SJSA1 (cell line): ENCODE data around the gene TEX51. TPM values are rescaled to one million over a fixed set of nuclear protein-coding genes. Genes with fewer than 3 reads are reported as not detected.

Experiments
- DNase-seq, 2 experiments: peaks; one replicate each; pipeline ENCODE4 v3.0.0-alpha.2; 2015 to 2020; ENCODE audit warnings: low spot score in 2 of 2, low read depth in 1 of 2
- H3K27ac ChIP-seq: fragments of 250-450 bp; sonication (Bioruptor Pico); 2 replicates; pipeline ENCODE4 v1.5.1; 2020; ENCODE audit warnings: mild to moderate bottlenecking, moderate library complexity
- H3K27me3 ChIP-seq: fragments of 250-450 bp; sonication (Bioruptor Pico); replicated peaks from 2 replicates; pipeline ENCODE4 v1.5.1; 2020; ENCODE audit warnings: mild to moderate bottlenecking, moderate library complexity
- H3K36me3 ChIP-seq: fragments of 250-450 bp; sonication (Bioruptor Pico); 2 replicates; pipeline ENCODE4 v1.5.1; 2020; ENCODE audit warnings: mild to moderate bottlenecking
- H3K4me1 ChIP-seq: fragments of 250-450 bp; sonication (Bioruptor Pico); replicated peaks from 2 replicates; pipeline ENCODE4 v1.6.1; 2021; ENCODE audit warnings: mild to moderate bottlenecking
- H3K4me3 ChIP-seq: fragments of 250-450 bp; sonication (Bioruptor Pico); 2 replicates; pipeline ENCODE4 v1.5.1; 2020; ENCODE audit warnings: mild to moderate bottlenecking
- H3K9me3 ChIP-seq: fragments of 250-450 bp; sonication (Bioruptor Pico); replicated peaks from 2 replicates; pipeline ENCODE4 v1.5.1; 2020; ENCODE audit warnings: mild to moderate bottlenecking
- total RNA-seq: library from RNA; depleted of rRNA; stranded (reverse); fragments of >200 nt; shearing (Covaris generic); gene quantifications from 2 replicates; pipeline ENCODE4 v1.2.3, GENCODE V29; 2014

TEX51 gene
- total RNA-seq, 1 experiment from 2014 or later: not detected

DNA sequence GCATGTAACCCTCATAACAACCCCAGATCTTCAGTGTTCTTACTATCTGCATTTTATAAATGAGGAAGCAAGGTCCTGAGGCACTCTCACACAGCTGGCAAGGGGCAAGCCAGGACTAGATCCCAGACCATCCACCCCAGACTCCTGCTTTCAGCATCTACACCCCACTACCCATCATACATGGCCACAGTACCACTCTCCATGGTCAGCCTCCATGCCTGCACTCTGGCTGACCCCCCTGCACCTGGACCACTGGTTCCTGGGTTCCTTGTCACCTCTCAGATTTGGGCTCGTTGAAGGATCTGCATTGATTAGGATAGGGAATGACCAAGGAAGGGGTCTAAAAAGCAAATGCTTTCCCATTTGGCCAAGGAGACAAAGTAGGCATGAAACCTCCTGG is 36.0 kb upstream of the TEX51 start:
- H3K36me3 ChIP-seq: no peaks in the 10 kb centered on the region
- H3K9me3 ChIP-seq: no peaks in the 10 kb centered on the region
- H3K27ac ChIP-seq: no peak overlapping the region
- DNase-seq: no peak
- H3K4me1 ChIP-seq: no peaks in the 10 kb centered on the region
- H3K4me3 ChIP-seq: no peak overlapping the region
- H3K27me3 ChIP-seq: no peaks in the 10 kb centered on the region

GRCh38 chr2:126863336-126864015 is 35.2 kb upstream of the TEX51 start:
- Histone ChIP-seq H3K27ac (no peak overlapping the region), H3K9me3 (no peaks in the 10 kb centered on the region), H3K27me3 (0 out of 2 replicates have a peak, but pooled peaks cover 2% of the 10 kb centered on the region), H3K4me1 (no peaks in the 10 kb centered on the region), H3K36me3 (no peaks in the 10 kb centered on the region), H3K4me3 (no peak overlapping the region)
- DNase-seq: no peak

GRCh38 chr2:126864861-126865260 is 33.8 kb upstream of the TEX51 start:
- no peak overlapping the region for H3K4me3 ChIP-seq
- 0 out of 2 replicates have a peak, but pooled peaks cover 3% of the 10 kb centered on the region for H3K27me3 ChIP-seq
- no peak overlapping the region for H3K27ac ChIP-seq
- H3K9me3 ChIP-seq: no peaks in the 10 kb centered on the region
- H3K36me3 ChIP-seq: no peaks in the 10 kb centered on the region
- no peaks in the 10 kb centered on the region for H3K4me1 ChIP-seq
- no peak for DNase-seq

DNA sequence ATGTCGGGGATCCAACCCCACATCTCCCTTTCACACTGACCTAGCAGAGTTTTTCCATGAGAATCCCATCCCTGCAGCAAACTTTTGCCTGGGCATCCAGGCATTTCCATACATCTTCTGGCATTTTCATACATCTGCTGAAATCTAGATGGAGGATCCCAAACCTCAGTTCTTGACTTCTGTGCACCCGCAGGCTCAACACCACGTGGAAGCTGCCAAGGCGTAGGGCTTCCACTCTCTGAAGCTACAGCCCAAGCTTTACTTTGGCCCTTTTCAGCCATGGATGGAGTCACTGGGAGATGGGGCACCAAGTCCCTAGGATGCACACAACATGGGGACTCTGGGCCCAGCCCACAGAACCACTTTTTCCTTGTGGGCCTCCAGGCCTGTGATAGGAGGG is 32.2 kb upstream of the TEX51 start:
- no peak overlapping the region for H3K4me3 ChIP-seq
- DNase-seq: peak in 1 of 2 experiments; percentile 23
- H3K36me3 ChIP-seq: no peaks in the 10 kb centered on the region
- no peaks in the 10 kb centered on the region for H3K4me1 ChIP-seq
- H3K9me3 ChIP-seq: no peaks in the 10 kb centered on the region
- H3K27ac ChIP-seq: no peak overlapping the region
- H3K27me3 ChIP-seq: 0 out of 2 replicates have a peak, but pooled peaks cover 3% of the 10 kb centered on the region

DNA sequence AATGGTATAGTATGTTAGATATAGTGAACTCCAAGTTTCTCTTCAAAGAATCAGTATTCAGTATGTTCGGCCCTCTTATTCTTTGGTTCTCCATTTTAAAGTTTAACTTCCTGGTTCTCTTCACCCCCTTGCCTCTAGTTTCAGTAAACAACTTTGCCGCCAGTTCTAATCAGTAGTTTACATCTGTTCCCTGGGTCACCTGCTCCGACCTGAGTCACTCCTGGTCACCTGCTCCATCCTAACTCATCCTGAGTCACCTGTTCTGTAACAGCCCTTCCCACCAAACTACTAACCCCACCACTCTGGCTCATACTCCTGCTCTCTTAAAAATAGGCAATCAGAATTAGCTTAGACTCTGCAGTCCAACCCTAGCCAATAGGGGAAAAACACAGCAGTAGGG is 23.7 kb upstream of the TEX51 start:
- Histone ChIP-seq H3K27ac (no peak overlapping the region), H3K4me3 (no peak overlapping the region), H3K9me3 (no peaks in the 10 kb centered on the region), H3K4me1 (no peaks in the 10 kb centered on the region), H3K36me3 (no peaks in the 10 kb centered on the region), H3K27me3 (no peaks in the 10 kb centered on the region)
- peak in 1 of 2 experiments; percentile 15 for DNase-seq

DNA sequence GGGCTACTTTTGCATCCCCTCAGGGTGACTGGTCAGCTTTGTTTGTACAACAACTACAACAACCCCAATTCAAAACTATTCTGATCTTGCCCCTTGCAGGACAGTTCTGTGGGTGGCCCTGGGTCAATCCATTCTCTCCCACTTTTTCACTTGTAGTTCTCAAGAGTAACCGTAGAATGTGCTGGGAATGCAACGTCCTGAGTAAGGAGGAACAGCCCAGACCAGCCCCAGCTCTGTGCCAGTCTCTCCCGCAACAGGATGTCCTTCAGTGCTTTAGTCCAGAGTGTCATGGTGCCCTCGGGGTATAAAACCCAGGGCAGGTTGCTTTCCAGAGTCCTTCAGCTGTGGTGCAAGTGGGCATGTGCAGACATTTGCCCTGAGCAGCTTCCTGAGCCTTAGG is 22.1 kb upstream of the TEX51 start:
- peak in 1 of 2 experiments; percentile 22 for DNase-seq
- no peaks in the 10 kb centered on the region for H3K9me3 ChIP-seq
- no peaks in the 10 kb centered on the region for H3K36me3 ChIP-seq
- no peaks in the 10 kb centered on the region for H3K27me3 ChIP-seq
- no peaks in the 10 kb centered on the region for H3K4me1 ChIP-seq
- no peak overlapping the region for H3K27ac ChIP-seq
- H3K4me3 ChIP-seq: no peak overlapping the region

DNA sequence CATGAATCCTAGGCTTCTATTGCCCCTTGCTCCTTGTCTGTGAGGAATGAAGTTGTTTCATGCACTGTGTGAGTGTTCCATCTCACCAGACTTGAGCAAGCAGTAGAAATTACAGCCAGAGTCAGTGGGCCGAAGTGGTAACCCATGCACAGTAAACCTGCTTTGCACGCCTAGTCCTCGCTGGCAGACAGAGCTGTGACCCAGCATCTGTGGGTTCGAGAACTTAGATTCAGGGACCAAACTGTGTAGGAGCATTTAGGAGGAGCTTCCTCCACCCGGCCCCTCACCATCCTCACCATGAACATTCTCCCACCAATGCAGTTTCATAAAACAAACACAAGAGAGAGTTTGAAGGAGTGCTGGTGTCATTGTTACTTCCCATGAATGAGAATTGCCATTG is 21.6 kb upstream of the TEX51 start:
- Histone ChIP-seq H3K36me3 (no peaks in the 10 kb centered on the region), H3K9me3 (no peaks in the 10 kb centered on the region), H3K4me3 (no peak overlapping the region), H3K27ac (no peak overlapping the region), H3K4me1 (no peaks in the 10 kb centered on the region), H3K27me3 (no peaks in the 10 kb centered on the region)
- peak in 1 of 2 experiments; percentile 9 for DNase-seq

DNA sequence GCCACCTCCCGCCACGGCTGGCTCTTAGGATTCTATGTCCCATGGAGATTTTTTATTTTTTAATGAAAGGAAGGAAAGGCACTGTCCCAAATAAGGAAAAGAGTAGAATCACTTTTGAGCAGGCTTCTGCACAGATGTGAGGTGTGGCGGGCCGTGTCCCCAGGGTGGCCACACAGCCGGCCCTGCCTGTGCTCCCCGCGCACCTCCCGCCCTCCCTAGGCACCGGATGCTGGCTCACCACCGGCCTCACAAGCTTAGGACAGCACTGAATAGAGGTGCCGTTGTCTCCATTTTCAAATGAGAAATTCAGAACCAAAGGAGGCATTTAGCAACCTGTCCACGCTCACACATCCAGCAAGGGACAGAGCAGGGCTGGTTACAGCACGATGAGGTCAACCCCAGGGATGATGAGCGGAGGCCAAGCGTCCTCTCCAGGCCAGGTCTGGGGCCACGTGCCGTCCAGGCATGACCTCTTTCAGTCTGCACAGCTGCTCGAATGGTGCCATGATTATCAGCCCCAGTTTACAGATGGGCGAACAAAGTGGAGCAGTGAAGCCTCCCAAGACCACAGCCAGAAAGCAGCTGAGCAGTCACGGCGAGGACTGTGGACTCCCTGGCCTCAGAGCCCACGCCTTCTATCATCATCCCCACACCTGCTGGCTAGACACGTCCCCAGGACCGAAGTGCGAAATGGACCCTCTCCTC is 20.7 kb upstream of the TEX51 start:
- Histone ChIP-seq H3K27ac (no peak overlapping the region), H3K4me1 (no peaks in the 10 kb centered on the region), H3K27me3 (no peaks in the 10 kb centered on the region), H3K36me3 (no peaks in the 10 kb centered on the region), H3K4me3 (no peak overlapping the region), H3K9me3 (no peaks in the 10 kb centered on the region)
- peak in 1 of 2 experiments; percentile 31 for DNase-seq

GRCh38 chr2:126878601-126879000 is 20.1 kb upstream of the TEX51 start:
- no peaks in the 10 kb centered on the region for H3K4me1 ChIP-seq
- H3K27me3 ChIP-seq: no peaks in the 10 kb centered on the region
- no peaks in the 10 kb centered on the region for H3K9me3 ChIP-seq
- peak in 1 of 2 experiments; percentile 17 for DNase-seq
- no peak overlapping the region for H3K4me3 ChIP-seq
- H3K36me3 ChIP-seq: no peaks in the 10 kb centered on the region
- no peak overlapping the region for H3K27ac ChIP-seq

- peak in 1 of 2 experiments; percentile 8 for DNase-seq
- Histone ChIP-seq H3K9me3 (no peaks in the 10 kb centered on the region), H3K27me3 (no peaks in the 10 kb centered on the region), H3K36me3 (no peaks in the 10 kb centered on the region), H3K4me1 (no peaks in the 10 kb centered on the region), H3K4me3 (no peak overlapping the region), H3K27ac (no peak overlapping the region)
Observed at GRCh38 chr2:126879348-126880298, 19.1 kb upstream of the TEX51 start.

DNA sequence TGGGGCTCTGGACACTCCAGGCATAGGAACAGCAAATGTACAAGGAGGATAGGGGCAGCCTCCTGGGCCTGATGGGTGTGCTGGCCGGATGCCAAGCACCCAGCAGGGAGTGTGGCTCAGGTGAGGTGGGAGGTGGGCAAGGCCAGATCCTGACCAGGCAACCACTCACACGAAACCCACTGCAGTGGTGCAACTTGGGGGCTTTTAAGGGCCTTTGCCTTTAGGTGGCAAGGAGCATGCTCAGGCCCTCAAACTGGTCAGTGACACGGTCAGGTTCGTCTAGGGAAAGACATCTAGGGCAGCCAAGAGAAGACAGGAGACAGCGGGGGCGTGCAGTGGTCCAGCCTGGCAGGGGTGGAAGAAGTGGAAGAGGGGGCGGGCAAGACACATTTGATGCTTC is 18.4 kb upstream of the TEX51 start:
- DNase-seq: peak in 1 of 2 experiments; percentile 24
- Histone ChIP-seq H3K4me3 (no peak overlapping the region), H3K36me3 (no peaks in the 10 kb centered on the region), H3K27ac (no peak overlapping the region), H3K9me3 (no peaks in the 10 kb centered on the region), H3K27me3 (no peaks in the 10 kb centered on the region), H3K4me1 (no peaks in the 10 kb centered on the region)

DNA sequence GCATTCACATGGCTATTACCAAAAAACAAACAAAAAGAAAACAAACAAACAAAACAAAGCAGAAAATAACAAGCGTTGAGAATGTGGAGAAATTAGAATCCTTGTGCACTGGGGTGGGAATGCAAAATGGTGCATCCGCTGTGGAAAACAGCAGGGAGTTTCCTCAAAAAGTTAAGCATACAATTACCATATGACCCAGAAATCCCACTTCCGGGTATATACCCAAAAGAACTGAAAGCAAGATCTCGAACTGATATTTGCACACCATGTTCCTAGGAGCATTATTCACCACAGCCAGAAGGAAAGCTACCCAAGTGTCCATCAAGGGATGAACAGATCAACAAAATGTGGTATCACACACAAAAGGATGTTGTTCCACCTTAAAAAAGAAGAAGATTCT is 17.9 kb upstream of the TEX51 start:
- Histone ChIP-seq H3K4me1 (no peaks in the 10 kb centered on the region), H3K4me3 (no peak overlapping the region), H3K27me3 (peaks cover 4% of the 10 kb centered on the region), H3K27ac (no peak overlapping the region), H3K9me3 (no peaks in the 10 kb centered on the region), H3K36me3 (no peaks in the 10 kb centered on the region)
- no peak for DNase-seq

DNA sequence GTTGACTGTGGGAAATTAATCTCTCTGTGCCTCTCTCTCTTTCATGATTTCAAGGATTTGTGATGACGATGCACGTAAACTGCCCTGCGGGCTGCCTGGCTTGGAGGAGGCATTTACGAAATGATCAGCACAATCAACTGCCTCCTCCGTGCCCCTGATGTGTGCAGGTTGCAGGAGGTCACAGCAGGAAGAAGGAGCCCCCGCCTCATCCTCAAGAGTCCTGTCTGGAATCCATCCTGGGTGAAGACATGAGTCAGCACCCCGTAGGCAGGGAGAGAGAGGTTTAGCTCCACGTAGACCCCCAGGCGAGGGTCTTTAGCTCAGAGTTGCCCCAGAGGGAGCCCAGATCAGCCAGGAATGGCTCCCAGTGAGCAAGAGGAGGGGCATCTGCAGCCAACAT is 17.1 kb upstream of the TEX51 start:
- Histone ChIP-seq H3K27me3 (peaks cover 11% of the 10 kb centered on the region), H3K27ac (no peak overlapping the region), H3K9me3 (no peaks in the 10 kb centered on the region), H3K4me3 (no peak overlapping the region), H3K4me1 (peaks cover 5% of the 10 kb centered on the region; the same call in 1 of the 2 replicates), H3K36me3 (no peaks in the 10 kb centered on the region)
- peak in 1 of 2 experiments; percentile 39 for DNase-seq
